DOHH2 (cell line): ENCODE data around the gene ADGRA3.

Source experiments
- H3F3A ChIP-seq: fragments of 200-600 bp; sonication (generic), shearing (Covaris generic); 2 replicates; pipeline ENCODE4 v1.6.0; 2016; ENCODE audit warnings: antibody characterized with exemption, mild to moderate bottlenecking; ENCODE audit not compliant: control insufficient read depth, insufficient read depth
- H3K27ac ChIP-seq: fragments of 200-600 bp; sonication (generic); 2 replicates; pipeline ENCODE4 v1.5.1; 2014; ENCODE audit warnings: low read depth, mild to moderate bottlenecking, low read length, moderate library complexity
- H3K27me3 ChIP-seq: fragments of 200-600 bp; sonication (generic); 2 replicates; pipeline ENCODE4 v1.6.1; 2014; ENCODE audit warnings: mild to moderate bottlenecking, low read length, mixed read lengths; ENCODE audit not compliant: control insufficient read depth
- H3K36me3 ChIP-seq: fragments of 200-600 bp; sonication (generic); 2 replicates; pipeline ENCODE4 v1.6.1; 2014; ENCODE audit warnings: mild to moderate bottlenecking, low read length, moderate library complexity, mixed read lengths; ENCODE audit not compliant: control insufficient read depth
- H3K4me1 ChIP-seq: fragments of 200-600 bp; sonication (generic); 2 replicates; pipeline ENCODE4 v1.6.1; 2014; ENCODE audit warnings: mild to moderate bottlenecking, low read length, mixed read lengths; ENCODE audit not compliant: control insufficient read depth
- H3K4me2 ChIP-seq: fragments of 200-600 bp; sonication (generic); 2 replicates; pipeline ENCODE4 v1.6.0; 2014; ENCODE audit warnings: mild to moderate bottlenecking, low read length, moderate library complexity
- H3K4me3 ChIP-seq: fragments of 200-600 bp; sonication (generic); 2 replicates; pipeline ENCODE4 v1.5.1; 2014; ENCODE audit warnings: mild to moderate bottlenecking, low read length, mixed read lengths
- H3K79me2 ChIP-seq: fragments of 200-600 bp; sonication (generic); 2 replicates; pipeline ENCODE4 v1.6.1; 2014; ENCODE audit warnings: mild to moderate bottlenecking, low read length, mixed read lengths; ENCODE audit not compliant: control insufficient read depth
- H3K9me2 ChIP-seq: fragments of 200-600 bp; sonication (generic); replicated peaks from 2 replicates; pipeline ENCODE4 v1.6.1; 2014; ENCODE audit warnings: mild to moderate bottlenecking, low read length, mixed read lengths; ENCODE audit not compliant: control insufficient read depth
- H3K9me3 ChIP-seq: fragments of 200-600 bp; sonication (generic); 2 replicates; pipeline ENCODE4 v1.6.1; 2014; ENCODE audit warnings: antibody characterized with exemption, low read length, mixed read lengths; ENCODE audit not compliant: control insufficient read depth, insufficient read depth
- H4K20me1 ChIP-seq: fragments of 200-600 bp; sonication (generic); 2 replicates; pipeline ENCODE4 v1.6.0; 2014; ENCODE audit warnings: low read depth, mild to moderate bottlenecking, antibody characterized with exemption, low read length, moderate library complexity; ENCODE audit not compliant: control insufficient read depth, insufficient read depth
- EZH2phosphoT487 ChIP-seq: fragments of 200-600 bp; sonication (generic); IDR thresholded peaks from 2 replicates; pipeline ENCODE4 v1.6.1; 2017; ENCODE audit warnings: borderline replicate concordance, mild to moderate bottlenecking, antibody characterized with exemption, low read length, moderate library complexity, mixed read lengths
- TF ChIP-seq, protein P1 (sequence below): fragments of 200-600 bp; sonication (generic); IDR thresholded peaks from one replicate; pipeline ENCODE4 v1.5.1; 2014; ENCODE audit warnings: antibody characterized with exemption, mild to moderate bottlenecking, low read depth, low read length; ENCODE audit not compliant: poor library complexity, severe bottlenecking

The ADGRA3 gene

DNA sequence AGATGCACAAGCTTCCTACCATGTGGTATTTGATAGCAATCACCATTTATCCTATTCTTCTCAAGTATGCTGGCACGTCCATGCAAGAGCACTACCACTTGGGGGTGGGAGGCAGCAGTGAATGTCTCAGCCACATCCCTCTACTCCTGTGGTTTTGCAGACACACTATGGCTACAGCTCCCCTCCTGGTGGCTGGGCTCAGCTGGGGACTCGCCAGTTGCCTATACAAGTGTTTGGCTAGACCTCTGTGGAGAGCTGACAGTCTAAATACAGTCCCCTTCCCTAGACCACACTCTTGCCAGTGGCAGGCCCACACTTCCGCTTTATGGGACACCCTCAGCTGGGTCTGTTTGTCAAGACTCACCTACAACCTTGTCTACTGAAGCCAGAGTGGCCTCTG lies 53.2 kb downstream of the ADGRA3 start:
- H3K9me3 ChIP-seq = no peaks in the 10 kb centered on the region
- no peaks in the 10 kb centered on the region for H3K4me1 ChIP-seq
- H3K36me3 ChIP-seq = no peaks in the 10 kb centered on the region
- H3K79me2 ChIP-seq = no peaks in the 10 kb centered on the region
- no peak overlapping the region for H3K4me2 ChIP-seq
- TF ChIP-seq, protein P1, sequence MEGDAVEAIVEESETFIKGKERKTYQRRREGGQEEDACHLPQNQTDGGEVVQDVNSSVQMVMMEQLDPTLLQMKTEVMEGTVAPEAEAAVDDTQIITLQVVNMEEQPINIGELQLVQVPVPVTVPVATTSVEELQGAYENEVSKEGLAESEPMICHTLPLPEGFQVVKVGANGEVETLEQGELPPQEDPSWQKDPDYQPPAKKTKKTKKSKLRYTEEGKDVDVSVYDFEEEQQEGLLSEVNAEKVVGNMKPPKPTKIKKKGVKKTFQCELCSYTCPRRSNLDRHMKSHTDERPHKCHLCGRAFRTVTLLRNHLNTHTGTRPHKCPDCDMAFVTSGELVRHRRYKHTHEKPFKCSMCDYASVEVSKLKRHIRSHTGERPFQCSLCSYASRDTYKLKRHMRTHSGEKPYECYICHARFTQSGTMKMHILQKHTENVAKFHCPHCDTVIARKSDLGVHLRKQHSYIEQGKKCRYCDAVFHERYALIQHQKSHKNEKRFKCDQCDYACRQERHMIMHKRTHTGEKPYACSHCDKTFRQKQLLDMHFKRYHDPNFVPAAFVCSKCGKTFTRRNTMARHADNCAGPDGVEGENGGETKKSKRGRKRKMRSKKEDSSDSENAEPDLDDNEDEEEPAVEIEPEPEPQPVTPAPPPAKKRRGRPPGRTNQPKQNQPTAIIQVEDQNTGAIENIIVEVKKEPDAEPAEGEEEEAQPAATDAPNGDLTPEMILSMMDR = no peak
- no peak for TF ChIP-seq EZH2phosphoT487
- no peaks in the 10 kb centered on the region for H4K20me1 ChIP-seq
- H3F3A ChIP-seq = no peaks in the 10 kb centered on the region
- no peaks in the 10 kb centered on the region for H3K9me2 ChIP-seq
- no peak overlapping the region for H3K27ac ChIP-seq
- H3K4me3 ChIP-seq = no peak overlapping the region
- no peaks in the 10 kb centered on the region for H3K27me3 ChIP-seq

DNA sequence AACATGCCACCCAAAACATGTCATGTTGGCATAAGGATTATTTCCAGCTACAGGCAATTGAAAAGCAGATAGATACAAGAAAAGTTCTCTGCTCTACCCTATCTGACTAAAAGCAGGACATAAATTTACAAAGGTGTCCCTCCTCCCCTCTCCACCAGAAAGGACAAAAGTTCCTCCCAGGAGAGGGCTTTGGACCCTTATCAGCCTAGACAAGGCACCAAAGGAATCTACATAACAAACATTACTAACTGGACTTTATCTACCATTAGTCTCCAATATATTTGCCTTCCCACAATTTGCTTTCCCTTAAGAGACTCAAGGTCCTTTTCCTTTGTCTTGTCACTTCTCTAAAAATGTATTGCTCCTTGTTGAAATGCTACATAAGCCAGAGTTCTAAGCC lies 55.6 kb downstream of the ADGRA3 start:
- Histone ChIP-seq H3K9me2 (no peaks in the 10 kb centered on the region), H3K4me2 (no peak overlapping the region), H3K4me1 (no peaks in the 10 kb centered on the region)

DNA sequence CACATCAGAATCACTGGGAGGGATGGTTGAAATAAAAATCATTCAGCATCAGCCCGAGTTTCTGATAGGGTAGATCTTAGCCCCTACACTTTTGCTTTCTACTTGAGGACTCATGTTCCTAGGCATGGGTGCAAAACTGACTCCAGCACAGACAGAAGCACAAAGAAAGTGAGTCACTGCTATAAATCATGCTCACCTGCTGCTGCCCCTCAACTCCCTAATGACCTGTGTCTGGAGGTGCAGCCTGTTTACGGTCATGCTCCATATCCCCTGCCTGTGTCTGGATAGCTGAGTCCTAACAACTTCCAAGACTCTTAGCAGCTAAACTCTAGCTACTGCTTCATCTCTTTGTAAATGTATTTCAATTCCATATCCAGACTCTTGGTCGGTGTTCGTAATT lies 57.8 kb downstream of the ADGRA3 start:
- TF ChIP-seq, protein P1 = no peak
- TF ChIP-seq EZH2phosphoT487 = no peak

More for the DNA sequence above, 55.6 kb downstream of the ADGRA3 start:
- Histone ChIP-seq H3K27ac (no peak overlapping the region), H3F3A (no peaks in the 10 kb centered on the region), H4K20me1 (no peaks in the 10 kb centered on the region), H3K4me3 (no peak overlapping the region), H3K36me3 (no peaks in the 10 kb centered on the region), H3K79me2 (no peaks in the 10 kb centered on the region), H3K27me3 (no peaks in the 10 kb centered on the region), H3K9me3 (no peaks in the 10 kb centered on the region)
- TF ChIP-seq, protein P1 = no peak
- TF ChIP-seq EZH2phosphoT487 = no peak

DNA sequence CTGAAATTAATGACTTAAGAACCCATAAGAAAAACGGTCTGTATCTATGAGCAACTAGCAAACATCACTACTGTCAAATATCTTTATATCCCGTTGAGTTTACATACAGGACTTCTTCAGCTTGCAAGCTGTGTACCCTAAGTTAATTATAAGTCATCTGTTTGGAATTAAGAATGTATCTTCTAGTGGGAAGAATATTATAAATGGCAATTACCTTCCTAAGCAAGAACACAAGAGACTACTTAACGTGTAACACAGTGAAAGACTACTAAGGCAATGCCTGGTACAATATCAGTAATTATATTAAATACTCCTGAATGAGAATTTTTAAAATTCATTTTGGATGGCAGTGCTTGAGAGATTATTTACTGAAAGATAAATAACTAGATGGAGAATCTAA lies 58.5 kb downstream of the ADGRA3 start:
- Histone ChIP-seq H3K36me3 (no peaks in the 10 kb centered on the region), H3K4me1 (no peaks in the 10 kb centered on the region), H3K27me3 (no peaks in the 10 kb centered on the region), H3K4me2 (no peak overlapping the region), H3K4me3 (no peak overlapping the region), H3K27ac (no peak overlapping the region), H3F3A (no peaks in the 10 kb centered on the region), H3K9me2 (no peaks in the 10 kb centered on the region), H4K20me1 (no peaks in the 10 kb centered on the region), H3K79me2 (no peaks in the 10 kb centered on the region), H3K9me3 (no peaks in the 10 kb centered on the region)
- TF ChIP-seq, protein P1 = no peak
- no peak for TF ChIP-seq EZH2phosphoT487

More for the DNA sequence above, 57.8 kb downstream of the ADGRA3 start:
- H3K4me1 ChIP-seq = no peaks in the 10 kb centered on the region
- no peaks in the 10 kb centered on the region for H3K9me2 ChIP-seq
- H3F3A ChIP-seq = no peaks in the 10 kb centered on the region
- H4K20me1 ChIP-seq = no peaks in the 10 kb centered on the region
- no peaks in the 10 kb centered on the region for H3K27me3 ChIP-seq
- no peak overlapping the region for H3K27ac ChIP-seq
- no peaks in the 10 kb centered on the region for H3K9me3 ChIP-seq
- H3K79me2 ChIP-seq = no peaks in the 10 kb centered on the region
- H3K4me2 ChIP-seq = no peak overlapping the region
- no peaks in the 10 kb centered on the region for H3K36me3 ChIP-seq
- no peak overlapping the region for H3K4me3 ChIP-seq
